ENCODE measurements around the gene ULBP2.
"Not testable (repeated sequence)": the region's sequence is repeated elsewhere in the genome, so short reads cannot be mapped to it uniquely, and the experiment has no call there.

ULBP2 gene

GRCh38 chr6:149941583-149942460 is at the start of gene ULBP2:
Gene ULBP2, plus strand, starts transcription at chr6:149942014. Its CDS starts 59 bp downstream, at chr6:149942073.
- FAIRE-seq: no peak

- FAIRE-seq: no peak
These were observed 46.7 kb upstream of the ULBP2 start for GRCh38 chr6:149895048-149895590.

DNA sequence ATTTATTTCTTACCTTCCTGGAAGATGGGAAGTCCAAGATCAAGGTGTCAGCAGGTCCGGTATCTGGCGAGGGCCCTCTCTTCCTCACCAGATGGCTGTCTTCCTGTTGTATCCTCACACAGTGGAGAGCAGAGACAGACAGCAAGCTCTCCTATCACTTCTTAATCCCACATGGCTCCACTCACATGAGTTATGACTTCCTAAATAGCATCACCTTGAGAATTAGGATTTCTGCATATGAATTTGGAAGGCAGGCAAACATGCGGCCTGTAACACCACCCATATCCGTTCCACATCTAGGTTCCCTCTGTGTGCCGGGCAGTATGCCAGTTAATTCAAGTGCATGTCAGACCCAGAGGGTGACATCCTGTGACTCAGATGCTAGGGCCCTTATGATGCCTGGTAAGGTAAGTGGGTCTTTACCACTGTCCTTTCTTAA is 46.0 kb upstream of the ULBP2 start:
- no peak for FAIRE-seq

DNA sequence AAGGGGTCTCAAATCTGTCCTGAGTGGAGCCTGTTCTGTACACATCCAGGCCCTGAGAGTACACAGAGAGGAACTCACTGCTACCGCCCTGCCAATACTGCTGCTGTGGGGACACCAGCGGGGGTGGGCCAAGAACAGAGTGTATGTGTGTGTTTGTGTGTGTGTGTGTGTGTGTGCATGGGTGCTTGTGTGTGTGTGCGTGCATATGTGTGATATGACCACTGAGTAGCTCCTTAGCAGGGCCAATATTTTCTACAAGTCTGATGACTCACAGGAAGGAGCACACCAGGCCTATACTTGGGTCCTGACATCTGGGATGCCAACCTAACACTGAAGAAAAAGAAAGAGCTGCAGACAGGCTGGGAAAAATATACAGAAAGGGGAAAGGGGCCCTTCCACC is 45.3 kb upstream of the ULBP2 start:
- FAIRE-seq: no peak

GRCh38 chr6:149897015-149897697 is 44.7 kb upstream of the ULBP2 start:
- no peak for FAIRE-seq

DNA sequence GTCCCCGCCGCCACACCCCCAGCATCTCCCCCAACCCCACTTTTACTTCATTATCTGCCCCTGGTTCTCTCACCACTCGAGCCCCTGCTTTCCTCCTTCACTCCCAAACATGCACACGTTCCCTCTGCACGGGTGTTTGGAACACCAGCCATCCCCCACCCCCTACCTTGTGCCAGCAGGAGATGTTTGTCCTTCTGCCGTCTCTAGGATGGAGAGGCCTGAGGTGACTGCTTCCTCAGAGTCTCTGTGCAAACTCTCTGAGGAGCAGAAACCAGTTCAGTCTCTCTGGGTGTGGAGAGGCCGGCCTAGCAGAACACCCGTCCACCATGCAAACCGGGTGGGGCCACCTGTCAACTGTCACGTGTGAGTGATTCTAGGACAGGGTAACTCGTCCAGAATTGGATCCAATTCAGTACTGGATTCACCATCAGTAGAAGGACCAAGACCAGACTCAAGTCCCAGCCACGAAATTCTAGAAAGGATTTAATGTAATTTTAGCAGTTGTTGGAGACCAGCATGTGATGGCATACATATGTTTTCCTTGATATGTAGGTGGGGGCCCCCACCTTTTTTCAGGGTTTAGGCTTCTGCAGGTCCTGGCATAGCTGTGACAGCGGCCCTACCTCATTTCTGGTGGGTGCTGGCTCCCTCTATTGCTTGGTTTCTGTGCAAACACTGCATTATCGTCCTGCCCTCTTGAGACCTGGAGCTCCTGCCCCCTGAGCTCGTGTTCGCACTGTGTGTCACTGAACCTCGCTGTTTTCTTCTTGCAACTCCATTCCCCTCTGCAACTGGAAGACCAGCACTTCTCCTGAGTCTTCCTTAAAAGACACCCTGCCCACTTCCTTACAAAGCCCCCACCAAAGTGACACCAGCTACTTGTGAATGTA is 43.7 kb upstream of the ULBP2 start, which contains the start of gene RAET1E:
Gene RAET1E (minus strand): TSS at position 259 of the 890 bp plus-strand sequence. CDS start 7,212 bp downstream, outside the sequence.
- no peak for FAIRE-seq

DNA sequence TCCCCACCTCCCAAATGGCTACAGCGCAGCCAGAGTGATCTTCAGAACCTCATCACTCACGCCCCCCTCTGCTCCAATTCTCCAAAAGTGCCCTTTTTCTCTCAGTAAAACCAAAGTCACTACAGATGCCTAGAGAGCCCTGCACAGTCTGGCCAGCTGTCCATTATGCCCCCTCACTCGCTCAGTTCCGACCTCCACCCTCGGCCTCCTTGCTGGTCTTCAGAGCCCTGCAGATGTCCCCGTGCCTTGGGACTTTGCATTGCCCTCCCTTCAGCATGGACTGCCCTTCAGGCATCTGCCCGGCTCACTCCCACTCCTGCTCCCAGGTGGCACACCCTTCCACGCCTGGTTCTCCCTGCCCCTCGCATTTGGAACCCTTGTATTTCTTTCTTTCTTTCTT is 42.8 kb upstream of the ULBP2 start:
- FAIRE-seq: no peak

- no peak for FAIRE-seq
These were observed 42.3 kb upstream of the ULBP2 start for GRCh38 chr6:149899486-149899885.

GRCh38 chr6:149899926-149900619 is 41.7 kb upstream of the ULBP2 start:
- FAIRE-seq: no peak

DNA sequence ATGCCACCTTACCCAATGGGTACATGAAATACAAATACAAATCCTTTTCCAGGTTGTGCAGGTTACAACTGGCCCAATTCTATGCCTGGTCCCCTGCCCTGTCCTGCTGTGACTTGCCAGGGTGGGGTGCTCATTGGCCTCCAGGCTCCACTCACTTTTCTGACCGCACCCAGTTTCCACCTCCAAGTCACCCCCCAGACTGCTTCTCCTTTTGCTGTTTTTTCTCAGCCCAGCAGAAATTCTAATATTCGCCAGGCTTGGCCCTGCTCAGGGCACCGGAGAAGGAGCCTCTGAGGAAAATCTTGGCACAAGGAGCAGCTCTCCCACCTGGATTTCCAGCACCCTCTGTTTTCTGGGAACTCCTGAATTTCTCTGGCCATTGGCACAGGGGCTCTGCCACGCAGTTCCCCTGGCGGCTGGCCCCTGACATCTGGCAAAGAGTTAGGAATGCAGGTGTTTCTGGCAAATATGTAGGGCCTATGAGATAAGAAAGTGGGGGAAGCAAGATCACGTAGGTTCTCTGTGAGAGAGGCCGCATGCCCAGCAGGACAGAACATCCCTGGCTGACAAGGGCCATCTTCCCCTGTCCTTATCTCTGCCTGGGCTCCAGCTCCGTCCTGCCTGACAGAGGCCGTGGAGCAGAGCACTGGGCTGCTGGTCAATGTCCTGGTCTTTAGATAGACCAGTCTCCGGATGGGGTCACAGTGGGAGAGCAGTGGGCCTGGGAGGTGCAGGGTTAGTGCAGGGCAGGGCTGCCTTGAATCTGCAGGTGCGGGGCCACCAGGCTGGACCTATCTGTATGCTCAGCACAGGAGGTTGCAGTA is 41.0 kb upstream of the ULBP2 start:
- FAIRE-seq: no peak

GRCh38 chr6:149901444-149902140 is 40.2 kb upstream of the ULBP2 start:
- no peak for FAIRE-seq

- FAIRE-seq: no peak
These were observed 37.7 kb upstream of the ULBP2 start for GRCh38 chr6:149903938-149904611.

DNA sequence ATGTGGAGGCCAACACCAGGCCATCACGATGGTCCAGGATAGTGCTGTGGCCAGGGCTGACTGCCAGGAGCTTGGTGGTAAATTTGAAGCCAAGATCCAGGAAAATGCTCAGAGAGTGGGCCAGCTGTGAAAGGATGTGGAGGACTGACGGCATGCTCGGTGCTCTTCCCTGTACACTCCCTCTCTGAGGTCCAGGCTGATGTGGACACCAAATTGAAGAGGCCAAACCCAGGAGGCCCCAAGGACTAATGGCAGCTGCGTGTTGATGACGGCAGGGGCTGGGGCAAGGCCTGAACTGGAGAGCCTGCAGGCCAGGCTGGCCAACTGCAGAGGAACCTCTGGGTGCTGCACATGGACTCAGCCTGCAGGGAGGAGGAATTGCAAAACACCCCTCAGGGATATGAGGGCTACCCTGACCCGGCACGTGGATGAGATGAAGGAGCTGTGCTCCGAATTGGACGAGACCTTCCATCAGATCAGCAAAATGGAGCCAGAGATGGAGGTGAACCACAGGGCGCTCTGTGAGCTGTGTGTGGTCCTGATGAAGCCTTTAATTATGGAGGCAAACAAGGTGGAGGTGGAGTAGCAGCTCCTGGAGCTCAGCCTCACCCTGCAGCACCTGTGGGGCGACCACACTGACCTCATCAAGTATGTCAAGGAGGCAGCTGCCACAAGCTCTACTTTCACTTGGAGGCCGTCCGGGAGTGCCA is 37.0 kb upstream of the ULBP2 start:
- no peak for FAIRE-seq

- FAIRE-seq: no peak
These were observed 36.4 kb upstream of the ULBP2 start for GRCh38 chr6:149905371-149905910.

DNA sequence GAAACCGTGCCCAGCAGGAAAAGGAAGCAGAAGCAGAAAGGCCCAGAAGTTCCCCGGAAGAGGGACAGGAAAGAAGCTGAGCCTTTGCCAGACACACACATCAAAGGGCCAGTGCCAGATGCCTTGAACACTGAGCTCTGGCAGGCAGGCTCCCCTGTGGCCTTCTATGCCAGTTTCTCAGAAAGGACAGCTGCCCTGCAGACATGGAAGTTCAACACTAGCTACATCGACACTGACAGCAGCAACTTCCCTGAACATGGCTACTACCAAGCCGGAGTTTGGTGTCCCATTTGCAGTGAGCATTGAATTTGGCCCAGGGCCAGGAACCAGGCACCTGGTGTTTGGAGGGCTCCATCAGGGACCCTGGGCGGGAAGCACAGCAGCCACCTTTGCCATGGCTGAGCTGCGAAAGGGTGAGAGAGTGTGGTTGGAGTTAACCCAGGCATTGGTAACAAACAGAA is 35.9 kb upstream of the ULBP2 start:
- FAIRE-seq: no peak

GRCh38 chr6:149906405-149906804 is 35.4 kb upstream of the ULBP2 start:
- FAIRE-seq: no peak

DNA sequence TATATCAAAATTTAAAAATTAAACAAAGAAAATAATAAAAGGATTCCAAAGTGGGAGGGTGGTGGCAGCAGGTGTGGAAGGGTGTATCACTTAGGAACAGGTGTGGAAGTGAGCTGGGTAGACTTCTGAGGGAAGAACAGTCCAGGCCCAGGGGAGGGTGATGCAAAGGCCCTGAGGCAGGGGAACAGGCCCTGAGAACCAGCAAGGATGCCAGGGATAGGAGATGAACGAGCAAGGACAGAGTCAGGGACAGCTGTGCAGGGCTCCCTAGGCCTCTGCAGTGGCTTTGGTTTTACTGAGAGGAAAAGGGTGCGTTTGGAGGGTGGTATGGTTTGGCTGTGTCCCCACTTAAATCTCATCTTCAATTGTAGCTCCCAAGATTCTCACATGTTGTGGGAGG is 34.5 kb upstream of the ULBP2 start:
- FAIRE-seq: no peak

DNA sequence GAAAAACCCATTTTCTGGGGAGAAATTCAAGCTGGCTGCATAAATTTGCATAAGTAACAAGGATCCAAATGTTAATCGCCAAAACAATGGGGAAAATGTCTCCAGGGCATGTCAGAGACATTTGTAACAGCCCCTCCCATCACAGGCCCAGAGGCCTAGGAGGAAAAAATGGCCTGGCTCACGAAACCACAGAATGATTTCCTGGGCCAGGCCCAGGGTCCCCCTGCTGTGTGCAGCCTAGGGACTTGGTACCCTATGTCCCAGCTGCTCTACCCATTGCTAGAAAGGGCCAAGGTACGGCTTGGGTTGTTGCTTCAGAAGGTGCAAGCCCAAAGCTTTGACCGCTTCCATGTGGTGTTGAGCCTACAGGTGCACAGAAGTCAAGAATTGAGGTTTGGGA is 33.3 kb upstream of the ULBP2 start:
- FAIRE-seq: not testable (repeated sequence)
